Esophagus muscularis mucosa (tissue), 4 donors: ENCODE measurements around the gene TAX1BP1. TPM values are rescaled to one million over a fixed set of nuclear protein-coding genes. Genes with fewer than 3 reads are reported as not detected.

Source experiments
- DNase-seq: peaks from one replicate; pipeline ENCODE4 v3.0.0-alpha.2; 2017; ENCODE audit errors: extremely low spot score
- H3K27ac ChIP-seq, 4 donors: fragments of 200-600 bp; sonication (generic); replicated peaks in 1 of 4; 1 replicate in 3 of 4; 2 replicates in 1 of 4; pipeline ENCODE4 v1.5.1; 2016 to 2019; ENCODE audit warnings: mild to moderate bottlenecking in 1 of 4
- H3K27me3 ChIP-seq, 4 donors: fragments of 200-600 bp; sonication (generic); one replicate each; pipeline versions ENCODE4 v1.5.1 to v1.6.0; 2016 to 2019
- H3K36me3 ChIP-seq, 4 donors: fragments of 200-600 bp; sonication (generic); one replicate each; pipeline ENCODE4 v1.5.1; 2016 to 2019
- H3K4me1 ChIP-seq, 4 donors: fragments of 200-600 bp; sonication (generic); one replicate each; pipeline ENCODE4 v1.5.1; 2016 to 2019
- H3K4me3 ChIP-seq, 4 donors: fragments of 200-600 bp; sonication (generic); 1 replicate in 2 of 4; 2 replicates in 2 of 4; pipeline ENCODE4 v1.5.1; 2016 to 2019; ENCODE audit warnings: mild to moderate bottlenecking in 4 of 4, moderate library complexity in 1 of 4
- H3K9me3 ChIP-seq, 4 donors: fragments of 200-600 bp; sonication (generic); 1 replicate in 3 of 4; 2 replicates in 1 of 4; pipeline ENCODE4 v1.5.1; 2016 to 2019
- CTCF ChIP-seq, 3 experiments: fragments of 200-600 bp in 2 of 3; fragments of 450-650 bp in 1 of 3; sonication (generic) in 2 of 3; IDR thresholded peaks; one replicate each; pipeline ENCODE4 v1.5.1; 2017 to 2019; ENCODE audit warnings: antibody characterized with exemption in 3 of 3, mild to moderate bottlenecking in 2 of 3, moderate library complexity in 1 of 3
- EP300 ChIP-seq: sonication (generic); formaldehyde crosslinking; IDR thresholded peaks from one replicate; pipeline ENCODE4 v1.6.1; 2017; ENCODE audit warnings: antibody characterized with exemption
- POLR2A ChIP-seq: fragments of 450-650 bp; IDR thresholded peaks from one replicate; pipeline ENCODE4 v1.6.1; 2017; ENCODE audit warnings: antibody characterized with exemption, moderate library complexity, mild to moderate bottlenecking, low read depth
- POLR2AphosphoS5 ChIP-seq, 2 donors: sonication (generic); formaldehyde crosslinking; IDR thresholded peaks; one replicate each; pipeline ENCODE4 v1.6.1; 2017; ENCODE audit warnings: antibody characterized with exemption in 2 of 2
- WGBS: methylation state at CpG from one replicate; pipeline ENCODE4 v1.1.5; 2018; 5-methylcytosine and 5-hydroxymethylcytosine counted together
- intact Hi-C: fragments of 100-400 bp; cut with DNase I; formaldehyde crosslinking; loops from one replicate; pipeline ENCODE4 v1.15.1; 2023
- total RNA-seq, 4 donors: library from RNA; depleted of rRNA; stranded (reverse); fragments of >200 nt; gene quantifications; one replicate each; pipeline versions ENCODE4 v1.1.0 to v1.2.1, GENCODE V29; 2016

The TAX1BP1 gene
- total RNA-seq, 4 donors from 2014 or later: 107 to 139 (median 127) TPM

- no peak overlapping the region for H3K4me3 ChIP-seq
- no peaks in the 10 kb centered on the region for H3K9me3 ChIP-seq
- intact Hi-C loops: no loop called here
- WGBS: 83% methylated on average over 2 of the region's 2 CpGs
- TF ChIP-seq EP300 (no peak), POLR2AphosphoS5 (IDR thresholded peaks at IDR 0.05) (no peak), POLR2A (no peak), CTCF (IDR thresholded peaks at IDR 0.05) (no peak)
- no peak for DNase-seq
- no peaks in the 10 kb centered on the region for H3K27me3 ChIP-seq
- peaks cover 6 to 13% (median 12%) of the 10 kb centered on the region in 4 donors for H3K4me1 ChIP-seq
- no peak overlapping the region for H3K27ac ChIP-seq
- peaks cover 0 to 24% (median 4%) of the 10 kb centered on the region in 4 donors for H3K36me3 ChIP-seq
These were observed 68.7 kb downstream of the TAX1BP1 start for GRCh38 chr7:27808626-27809025.

GRCh38 chr7:27810186-27810585 lies 70.2 kb downstream of the TAX1BP1 start:
- Histone ChIP-seq H3K36me3 (peaks cover 0 to 24% (median 4%) of the 10 kb centered on the region in 4 donors), H3K27me3 (no peaks in the 10 kb centered on the region), H3K9me3 (no peaks in the 10 kb centered on the region), H3K4me3 (no peak overlapping the region), H3K4me1 (peaks cover 6 to 18% (median 13%) of the 10 kb centered on the region in 4 donors), H3K27ac (no peak overlapping the region)
- TF ChIP-seq POLR2A: no peak
- TF ChIP-seq CTCF (IDR thresholded peaks at IDR 0.05): no peak
- TF ChIP-seq EP300: no peak
- no peak for TF ChIP-seq POLR2AphosphoS5 (IDR thresholded peaks at IDR 0.05)
- WGBS: 91% methylated on average over 4 of the region's 4 CpGs
- DNase-seq: no peak
- intact Hi-C loops: loop anchor here (10.0 kb wide), 1 partner anchor 205 kb away; no protein-coding TSS in a partner anchor

GRCh38 chr7:27812706-27813105 lies 72.7 kb downstream of the TAX1BP1 start:
- H3K4me1 ChIP-seq: peaks cover 6 to 18% (median 13%) of the 10 kb centered on the region in 4 donors
- WGBS: 90% methylated on average over 2 of the region's 2 CpGs
- H3K36me3 ChIP-seq: peaks cover 0 to 36% (median 16%) of the 10 kb centered on the region in 4 donors
- intact Hi-C loops: loop anchor here (10.0 kb wide), 1 partner anchor 202 kb away; no protein-coding TSS in a partner anchor
- DNase-seq: no peak
- TF ChIP-seq POLR2AphosphoS5 (IDR thresholded peaks at IDR 0.05): no peak
- no peak for TF ChIP-seq POLR2A
- no peak for TF ChIP-seq EP300
- TF ChIP-seq CTCF (IDR thresholded peaks at IDR 0.05): no peak
- no peaks in the 10 kb centered on the region for H3K9me3 ChIP-seq
- H3K4me3 ChIP-seq: no peak overlapping the region
- no peaks in the 10 kb centered on the region for H3K27me3 ChIP-seq
- H3K27ac ChIP-seq: no peak overlapping the region

- no peak for DNase-seq
- 86% methylated on average over 2 of the region's 2 CpGs for WGBS
- H3K36me3 ChIP-seq: peaks cover 0 to 30% (median 13%) of the 10 kb centered on the region in 4 donors
- intact Hi-C loops: no loop called here
- peaks cover 0 to 4% (median 0%) of the 10 kb centered on the region in 4 donors for H3K4me1 ChIP-seq
- no peak overlapping the region for H3K4me3 ChIP-seq
- no peaks in the 10 kb centered on the region for H3K27me3 ChIP-seq
- TF ChIP-seq EP300 (no peak), POLR2A (no peak), POLR2AphosphoS5 (IDR thresholded peaks at IDR 0.05) (no peak), CTCF (IDR thresholded peaks at IDR 0.05) (no peak)
- no peaks in the 10 kb centered on the region for H3K9me3 ChIP-seq
- no peak overlapping the region for H3K27ac ChIP-seq
These were observed 82.3 kb downstream of the TAX1BP1 start for GRCh38 chr7:27822245-27822644.

- H3K4me1 ChIP-seq: peaks cover 0 to 4% (median 0%) of the 10 kb centered on the region in 4 donors
- no peak overlapping the region for H3K27ac ChIP-seq
- no peaks in the 10 kb centered on the region for H3K27me3 ChIP-seq
- H3K4me3 ChIP-seq: no peak overlapping the region
- no peak for DNase-seq
- TF ChIP-seq POLR2A: no peak
- TF ChIP-seq CTCF (IDR thresholded peaks at IDR 0.05): no peak
- no peak for TF ChIP-seq POLR2AphosphoS5 (IDR thresholded peaks at IDR 0.05)
- TF ChIP-seq EP300: no peak
- intact Hi-C loops: no loop called here
- no peaks in the 10 kb centered on the region for H3K9me3 ChIP-seq
- H3K36me3 ChIP-seq: peaks cover 0 to 25% (median 7%) of the 10 kb centered on the region in 4 donors
- 83% methylated on average over 2 of the region's 2 CpGs for WGBS
These were observed 85.9 kb downstream of the TAX1BP1 start for GRCh38 chr7:27825891-27826290.
